ENCODE measurements around the gene ACTG1. TPM values are rescaled to one million over a fixed set of nuclear protein-coding genes. Genes with fewer than 3 reads are reported as not detected.

The ACTG1 gene
- total RNA-seq, 2 donors from 2014 or later = 3,767 to 4,413 TPM

DNA sequence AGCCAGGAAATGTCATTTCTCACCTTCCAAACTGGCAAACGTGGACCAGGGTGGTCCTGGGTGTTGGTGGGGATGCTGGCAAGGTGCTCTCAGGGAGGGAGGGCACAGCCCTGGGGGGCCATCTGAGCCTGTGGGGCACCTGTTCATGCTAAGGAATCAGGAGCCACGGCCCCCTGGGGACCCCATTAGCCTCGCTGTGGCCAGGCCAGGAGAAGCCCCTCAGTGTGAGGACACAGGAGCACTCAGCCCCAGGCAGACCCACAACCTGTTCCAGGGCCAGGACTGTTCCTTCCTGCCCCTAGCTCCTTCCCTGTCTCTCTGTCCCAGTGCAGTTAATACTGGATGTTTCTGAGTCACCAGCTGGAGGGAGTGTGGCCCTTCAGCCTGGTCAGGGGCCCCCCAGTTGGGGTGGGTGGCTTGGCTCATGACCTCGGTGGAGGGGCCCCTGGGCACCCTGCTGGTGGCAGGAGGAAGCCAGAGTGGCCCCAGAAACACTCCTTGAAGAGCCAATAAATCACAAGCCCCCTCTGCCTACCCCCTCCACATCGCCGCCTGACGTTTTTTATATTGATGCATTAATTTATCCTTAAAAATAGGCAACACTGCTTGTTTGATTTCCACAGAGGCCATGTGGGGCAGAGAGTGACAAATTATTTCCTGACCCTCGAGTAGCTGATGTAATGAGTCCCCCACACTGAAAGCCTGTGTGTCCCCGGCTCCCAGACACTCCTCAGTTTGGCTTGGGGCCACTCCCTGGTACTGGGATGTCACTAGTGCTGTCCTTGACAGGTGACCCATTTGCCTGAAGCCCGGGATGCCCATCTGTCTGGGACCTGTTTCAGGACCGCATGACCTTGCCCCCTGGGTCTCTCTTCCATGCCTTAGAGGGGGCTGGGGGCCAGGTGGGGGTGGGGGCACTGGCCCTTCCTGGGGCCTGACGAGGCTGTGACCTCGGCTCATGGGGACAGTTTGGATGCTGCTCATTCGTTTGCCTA lies 22.3 kb downstream of the ACTG1 start:
- no peak for ATAC-seq
- DNase-seq = no peak
- intact Hi-C loops (cut with DNase I, micrococcal nuclease) = loop anchor here in 1 of 2 donors (10.0 kb wide), 1 partner anchor 235 kb away; no protein-coding TSS in a partner anchor

- ATAC-seq = no peak
- no peak for DNase-seq
- intact Hi-C loops (cut with DNase I, micrococcal nuclease) = loop anchor here in 1 of 2 donors (10.0 kb wide), 1 partner anchor 235 kb away; no protein-coding TSS in a partner anchor
Measured at GRCh38 chr17:81489012-81489997, 23.3 kb downstream of the ACTG1 start.

DNA sequence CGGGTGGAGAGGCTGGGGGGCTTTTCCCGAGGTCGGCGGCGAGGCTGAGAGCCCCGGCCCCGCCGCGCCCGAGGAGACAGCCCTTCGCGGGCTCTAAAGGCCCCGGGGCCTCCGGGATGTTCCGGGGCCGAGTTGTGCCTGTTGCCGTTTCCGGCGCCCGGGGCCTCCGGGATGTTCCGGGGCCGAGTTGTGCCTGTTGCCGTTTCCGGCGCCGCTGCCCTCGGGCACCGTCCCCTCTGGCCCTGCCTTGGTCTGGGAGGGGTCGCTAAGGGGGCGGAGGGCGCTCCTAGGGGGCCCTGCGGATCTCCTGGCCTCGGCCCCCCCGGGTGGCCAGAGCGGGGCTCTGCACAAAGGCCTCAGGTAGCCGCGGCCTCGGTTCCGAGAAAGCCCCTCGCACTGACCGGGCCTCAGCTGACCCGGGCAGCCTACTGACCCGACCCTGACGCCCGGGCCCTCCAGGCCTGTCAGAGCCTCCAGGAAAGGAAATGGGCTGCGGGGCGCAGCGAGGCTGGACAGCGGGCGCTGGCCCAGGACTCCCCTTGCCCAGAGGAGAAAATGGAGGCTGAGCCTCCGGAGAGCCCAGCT lies 24.2 kb downstream of the ACTG1 start:
- ATAC-seq (peak; percentile 29), DNase-seq (no peak)
- intact Hi-C loops (cut with DNase I, micrococcal nuclease) = loop anchor here in 1 of 2 donors (10.0 kb wide), 1 partner anchor 234 kb away; no protein-coding TSS in a partner anchor

DNA sequence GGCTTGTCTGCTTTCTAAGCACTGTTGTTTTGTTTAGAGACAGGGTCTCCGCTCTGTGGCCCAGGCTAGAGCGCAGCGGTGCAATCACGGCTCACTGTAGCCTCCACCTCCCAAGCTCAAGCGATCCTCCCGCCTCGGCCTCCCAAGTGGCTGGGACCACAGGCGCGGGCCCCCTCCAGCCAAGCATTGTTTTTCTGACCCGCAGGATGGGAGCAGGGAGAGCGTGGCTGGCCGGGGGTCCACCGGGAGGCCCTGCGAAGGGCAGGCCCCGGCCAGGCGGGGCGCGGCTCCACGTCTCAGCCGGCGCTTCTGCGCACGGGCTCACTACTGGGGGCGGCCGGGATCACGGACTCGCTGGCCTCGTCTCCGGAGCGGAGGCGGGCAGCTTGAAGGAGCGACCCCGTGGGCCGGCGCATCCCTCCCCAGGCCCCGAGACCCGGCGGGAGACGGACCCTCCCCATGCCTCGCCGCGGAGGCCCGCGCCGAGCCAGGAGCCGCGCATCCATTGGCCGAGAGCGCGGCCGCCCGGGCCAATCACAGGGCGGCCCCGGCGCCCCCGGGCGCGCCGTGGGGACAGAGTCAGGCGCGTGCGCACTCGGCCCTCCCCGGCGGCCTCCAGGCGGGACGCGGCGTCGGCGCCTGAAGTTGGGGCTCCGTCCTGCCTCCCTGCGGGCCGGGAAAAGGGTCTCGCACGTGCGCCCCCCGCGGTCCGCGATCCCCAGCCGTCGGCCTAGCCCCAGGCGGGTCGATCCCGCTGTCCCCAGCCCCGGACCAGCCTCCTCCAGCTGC lies 24.9 kb downstream of the ACTG1 start:
- ATAC-seq = peak; percentile 82
- intact Hi-C loops (cut with DNase I, micrococcal nuclease) = loop anchor here in 1 of 2 donors (10.0 kb wide), 1 partner anchor 233 kb away; no protein-coding TSS in a partner anchor
- DNase-seq = peak; percentile 59 to 85

DNA sequence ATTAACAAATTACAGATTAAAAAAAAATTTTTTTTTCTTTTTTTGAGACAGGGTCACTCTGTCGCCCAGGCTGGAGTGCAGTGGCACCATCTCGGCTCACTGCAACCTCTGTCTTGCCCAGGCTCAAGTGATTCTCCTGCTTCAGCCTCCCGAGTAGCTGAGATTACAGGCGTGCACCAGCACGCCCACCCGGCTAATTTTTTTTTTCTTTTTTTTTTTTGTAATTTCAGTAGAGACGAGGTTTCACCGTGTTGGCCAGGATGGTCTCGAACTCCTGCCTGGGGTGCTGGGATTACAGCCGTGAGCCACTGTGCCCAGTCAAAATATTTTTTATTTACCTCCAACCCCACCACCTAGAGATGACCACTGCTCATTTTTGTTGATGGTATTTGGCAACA lies 25.5 kb downstream of the ACTG1 start:
- ATAC-seq = no peak
- no peak for DNase-seq

GRCh38 chr17:81486199-81486810 lies 26.3 kb downstream of the ACTG1 start:
- DNase-seq (no peak), ATAC-seq (no peak)
- intact Hi-C loops (cut with DNase I, micrococcal nuclease) = loop anchor here in 1 of 2 donors (10.0 kb wide), 1 partner anchor 232 kb away; no protein-coding TSS in a partner anchor

More for the DNA sequence above, 25.5 kb downstream of the ACTG1 start:
- intact Hi-C loops (cut with DNase I, micrococcal nuclease) = loop anchor here in 1 of 2 donors (10.0 kb wide), 1 partner anchor 232 kb away; no protein-coding TSS in a partner anchor

- DNase-seq (peak; percentile 86 to 92), ATAC-seq (peak; percentile 77)
- intact Hi-C loops (cut with DNase I, micrococcal nuclease) = loop anchor here in 1 of 2 donors (10.0 kb wide), 1 partner anchor 230 kb away; no protein-coding TSS in a partner anchor
Measured at GRCh38 chr17:81484195-81484979, 28.2 kb downstream of the ACTG1 start.

- ATAC-seq (peak; percentile 0), DNase-seq (no peak)
- intact Hi-C loops (cut with DNase I, micrococcal nuclease) = loop anchor here in 1 of 2 donors (10.0 kb wide), 1 partner anchor 229 kb away; no protein-coding TSS in a partner anchor
Measured at GRCh38 chr17:81483862-81484194, 28.8 kb downstream of the ACTG1 start.

DNA sequence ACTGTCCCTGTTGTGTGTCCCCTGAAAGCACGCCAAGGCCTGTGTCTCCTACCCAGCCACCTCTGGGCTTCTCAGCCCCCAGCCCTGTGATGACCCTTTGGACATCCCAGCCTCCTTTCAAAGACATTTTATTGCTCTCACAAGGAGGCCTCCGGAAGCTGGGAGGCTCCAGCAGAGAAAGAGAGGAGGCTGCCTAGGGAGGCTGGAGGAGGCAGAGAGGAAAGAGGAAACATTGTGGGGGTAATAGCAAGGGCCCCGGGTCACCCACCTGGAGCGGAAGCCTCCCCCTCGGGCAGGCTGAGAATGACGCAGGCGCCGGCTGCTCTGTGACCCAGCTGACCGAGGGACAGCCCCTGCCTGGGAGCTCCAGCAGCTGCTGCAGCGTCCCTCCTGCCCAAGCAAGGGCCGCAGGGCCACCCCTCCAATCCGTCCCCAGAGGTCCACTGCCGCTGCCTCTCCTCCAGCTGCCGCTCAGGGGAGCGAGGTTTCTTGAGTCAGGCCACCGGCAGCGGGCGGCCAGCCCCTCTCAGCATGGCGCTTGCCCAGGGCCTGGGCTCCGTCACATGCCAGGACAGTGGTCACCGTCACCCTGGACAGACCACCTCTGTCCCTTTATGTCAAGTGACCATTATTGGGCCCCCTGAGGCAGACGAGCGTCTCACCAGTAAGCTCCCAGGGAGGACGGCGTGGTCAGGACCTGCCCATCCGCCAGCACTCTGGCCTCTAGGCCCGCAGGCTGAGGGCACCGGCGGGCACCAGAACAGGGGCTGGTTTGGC lies 29.3 kb downstream of the ACTG1 start:
- ATAC-seq = no peak
- DNase-seq = peak; percentile 38 to 44
- intact Hi-C loops (cut with DNase I, micrococcal nuclease) = loop anchor here in 1 of 2 donors (10.0 kb wide), 1 partner anchor 228 kb away; no protein-coding TSS in a partner anchor

DNA sequence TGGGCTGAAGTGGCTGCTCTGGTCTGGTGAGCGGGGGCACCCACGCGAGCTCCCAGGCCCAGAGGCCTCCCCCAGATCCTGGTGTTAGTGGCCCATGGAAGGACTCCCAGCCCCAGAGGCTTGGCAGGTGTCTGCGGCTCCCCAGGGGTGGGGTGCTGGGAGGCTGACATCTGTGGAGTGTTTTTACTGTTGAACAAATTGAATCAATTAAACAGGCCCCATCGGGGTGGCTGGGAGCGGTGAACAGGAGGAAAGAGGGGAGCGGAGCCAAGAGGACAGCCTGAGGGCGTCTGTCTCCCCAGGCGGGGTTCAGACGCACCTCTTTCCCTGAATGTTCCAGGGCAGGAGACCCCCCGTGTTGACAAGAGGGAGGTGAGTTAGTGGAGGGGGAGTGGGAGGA lies 29.9 kb downstream of the ACTG1 start:
- DNase-seq = no peak
- intact Hi-C loops (cut with DNase I, micrococcal nuclease) = loop anchor here in 1 of 2 donors (10.0 kb wide), 1 partner anchor 228 kb away; no protein-coding TSS in a partner anchor
- no peak for ATAC-seq

DNA sequence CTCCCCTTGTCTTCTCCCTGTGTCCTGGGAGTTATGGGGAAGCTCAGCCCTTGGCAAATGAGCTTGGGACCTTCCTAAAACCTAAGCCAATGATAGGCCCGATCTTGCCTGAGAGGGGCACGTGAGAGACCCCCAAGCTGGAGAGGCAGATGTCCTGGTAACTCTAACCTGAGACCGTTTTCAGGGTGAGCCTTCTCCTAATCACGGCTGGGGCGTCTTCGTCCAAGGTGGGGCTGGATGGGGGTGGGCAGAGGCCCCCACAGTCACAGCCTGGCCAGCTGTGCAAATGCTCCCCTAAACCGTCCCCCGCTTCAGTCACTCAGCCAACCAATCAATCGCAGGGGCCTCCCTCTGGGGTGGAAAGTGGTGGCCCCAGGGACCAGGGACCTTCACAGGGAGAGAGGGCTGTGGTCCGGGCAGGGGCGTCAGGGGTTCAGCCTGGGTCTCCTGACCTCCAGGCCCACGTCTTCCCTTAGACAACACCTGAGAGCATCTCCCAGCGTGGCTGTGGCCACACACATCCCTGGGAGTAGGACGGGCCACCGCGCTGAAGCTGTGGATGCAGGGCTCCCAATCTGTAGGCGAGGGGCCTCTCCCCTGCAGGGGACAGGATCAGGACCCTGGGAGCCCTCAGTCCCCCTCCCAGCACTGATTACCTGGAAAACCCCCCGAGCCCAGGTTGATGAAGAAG lies 30.6 kb downstream of the ACTG1 start:
- DNase-seq (no peak), ATAC-seq (no peak)
- intact Hi-C loops (cut with DNase I, micrococcal nuclease) = loop anchor here in 1 of 2 donors (10.0 kb wide), 1 partner anchor 227 kb away; no protein-coding TSS in a partner anchor

GRCh38 chr17:81481073-81481799 lies 31.4 kb downstream of the ACTG1 start:
- ATAC-seq = peak; percentile 59
- peak; percentile 44 to 63 for DNase-seq
- intact Hi-C loops (cut with DNase I, micrococcal nuclease) = loop anchor here in 1 of 2 donors (10.0 kb wide), 1 partner anchor 226 kb away; no protein-coding TSS in a partner anchor

DNA sequence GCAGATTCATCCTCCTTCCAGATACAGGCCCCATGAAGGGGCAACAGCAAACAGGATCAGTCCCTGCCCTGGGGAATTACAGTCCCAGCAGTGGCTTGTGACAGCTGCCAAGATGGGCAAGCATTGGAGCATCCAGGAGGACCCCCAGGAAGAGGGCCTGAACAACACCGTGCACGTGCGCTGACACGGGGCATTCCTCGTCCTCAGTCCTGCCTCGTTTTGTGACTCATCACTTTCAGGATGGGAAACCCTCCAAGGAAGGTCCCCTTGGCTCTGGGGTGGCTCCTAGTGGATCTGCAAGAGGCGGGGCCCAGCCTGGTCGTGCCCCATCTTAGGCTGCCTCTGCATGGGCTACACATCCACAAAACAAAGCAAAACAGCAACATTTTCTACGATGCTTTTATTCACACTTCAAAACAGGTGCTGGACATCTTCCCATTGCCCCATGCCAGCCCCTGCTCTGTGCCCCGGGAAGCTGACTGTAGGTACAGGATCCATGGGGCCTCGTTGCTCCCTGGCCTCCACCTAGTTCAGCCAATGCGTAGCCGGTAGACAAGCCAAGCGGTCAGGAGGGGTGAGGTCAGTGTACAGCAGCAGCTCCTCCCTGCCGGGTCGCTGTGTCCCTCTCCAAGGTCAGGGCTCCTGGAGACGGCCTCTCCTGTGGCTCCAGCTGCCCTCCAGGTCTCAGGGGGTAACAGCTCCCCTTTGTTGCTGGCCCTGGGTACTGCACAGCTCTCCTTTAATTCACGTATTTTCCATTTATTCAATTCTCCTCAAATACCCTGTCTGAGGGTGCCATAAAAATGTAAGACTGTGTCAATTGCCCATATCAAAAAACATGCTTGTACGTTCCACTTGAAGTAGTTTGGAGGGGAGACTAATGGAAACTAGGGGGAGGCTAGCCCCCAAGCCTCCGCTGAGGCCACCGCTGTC lies 32.2 kb downstream of the ACTG1 start:
- ATAC-seq = no peak

More for the DNA sequence above, 32.2 kb downstream of the ACTG1 start:
- DNase-seq = no peak
- intact Hi-C loops (cut with DNase I, micrococcal nuclease) = loop anchor here in 1 of 2 donors (10.0 kb wide), 1 partner anchor 226 kb away; no protein-coding TSS in a partner anchor

All from left colon (tissue), 2 donors.